Sigmoid colon (tissue), 4 donors: ENCODE measurements around the gene SLC9A3.

ENCODE experiments used
- EP300 ChIP-seq, 4 donors: sonication (generic); formaldehyde crosslinking; IDR thresholded peaks; one replicate each; pipeline ENCODE4 v1.6.1; 2017; ENCODE audit warnings: antibody characterized with exemption in 4 of 4
- POLR2AphosphoS5 ChIP-seq, 4 donors: sonication (generic); formaldehyde crosslinking; IDR thresholded peaks; one replicate each; pipeline ENCODE4 v1.6.1; 2017; ENCODE audit warnings: antibody characterized with exemption in 4 of 4
- TF ChIP-seq, protein P1 (sequence below), 4 experiments: fragments of 450-650 bp in 3 of 4; fragments of 200-600 bp in 1 of 4; IDR thresholded peaks; one replicate each; pipeline ENCODE4 v1.5.1; 2016 to 2019; ENCODE audit warnings: antibody characterized with exemption in 4 of 4, mild to moderate bottlenecking in 3 of 4, moderate library complexity in 2 of 4

- TF ChIP-seq, protein P1, sequence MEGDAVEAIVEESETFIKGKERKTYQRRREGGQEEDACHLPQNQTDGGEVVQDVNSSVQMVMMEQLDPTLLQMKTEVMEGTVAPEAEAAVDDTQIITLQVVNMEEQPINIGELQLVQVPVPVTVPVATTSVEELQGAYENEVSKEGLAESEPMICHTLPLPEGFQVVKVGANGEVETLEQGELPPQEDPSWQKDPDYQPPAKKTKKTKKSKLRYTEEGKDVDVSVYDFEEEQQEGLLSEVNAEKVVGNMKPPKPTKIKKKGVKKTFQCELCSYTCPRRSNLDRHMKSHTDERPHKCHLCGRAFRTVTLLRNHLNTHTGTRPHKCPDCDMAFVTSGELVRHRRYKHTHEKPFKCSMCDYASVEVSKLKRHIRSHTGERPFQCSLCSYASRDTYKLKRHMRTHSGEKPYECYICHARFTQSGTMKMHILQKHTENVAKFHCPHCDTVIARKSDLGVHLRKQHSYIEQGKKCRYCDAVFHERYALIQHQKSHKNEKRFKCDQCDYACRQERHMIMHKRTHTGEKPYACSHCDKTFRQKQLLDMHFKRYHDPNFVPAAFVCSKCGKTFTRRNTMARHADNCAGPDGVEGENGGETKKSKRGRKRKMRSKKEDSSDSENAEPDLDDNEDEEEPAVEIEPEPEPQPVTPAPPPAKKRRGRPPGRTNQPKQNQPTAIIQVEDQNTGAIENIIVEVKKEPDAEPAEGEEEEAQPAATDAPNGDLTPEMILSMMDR (IDR thresholded peaks at IDR 0.05) = no peak
- TF ChIP-seq EP300 (IDR thresholded peaks at IDR 0.05) = no peak
- no peak for TF ChIP-seq POLR2AphosphoS5 (IDR thresholded peaks at IDR 0.05)
Measured at GRCh38 chr5:540071-540905, 16.0 kb upstream of the SLC9A3 start.
